ENCODE results near the gene KIF3A.

DNA sequence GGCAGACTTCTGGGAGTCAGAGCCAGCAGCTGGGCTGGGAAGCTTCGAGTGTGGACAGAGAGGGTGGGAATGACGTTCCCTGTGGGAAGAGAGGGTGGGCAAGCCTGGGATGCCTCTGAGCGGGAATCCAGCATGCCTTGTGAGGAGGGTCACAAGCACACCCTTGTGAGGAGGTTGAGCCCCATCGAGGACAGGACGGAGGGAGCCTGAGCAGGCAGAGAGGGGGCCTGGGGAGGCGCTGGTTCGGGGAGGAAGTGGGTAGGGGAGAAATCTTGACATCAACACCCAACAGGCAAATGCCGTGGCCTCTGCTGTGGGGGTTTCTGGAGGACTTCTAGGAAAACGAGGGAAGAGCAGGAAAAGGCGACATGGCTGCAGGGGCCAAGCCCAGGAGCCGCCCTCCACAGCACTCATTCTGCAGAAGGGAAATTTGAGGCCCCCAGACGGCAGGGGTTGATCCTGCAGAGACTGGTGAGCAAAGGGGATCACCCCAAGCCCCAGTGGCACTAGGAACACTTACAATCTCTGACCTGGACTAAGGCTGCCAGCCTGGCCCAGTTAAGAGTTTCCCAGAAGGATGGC is 80.5 kb downstream of the KIF3A start:
- TF ChIP-seq, protein P1, sequence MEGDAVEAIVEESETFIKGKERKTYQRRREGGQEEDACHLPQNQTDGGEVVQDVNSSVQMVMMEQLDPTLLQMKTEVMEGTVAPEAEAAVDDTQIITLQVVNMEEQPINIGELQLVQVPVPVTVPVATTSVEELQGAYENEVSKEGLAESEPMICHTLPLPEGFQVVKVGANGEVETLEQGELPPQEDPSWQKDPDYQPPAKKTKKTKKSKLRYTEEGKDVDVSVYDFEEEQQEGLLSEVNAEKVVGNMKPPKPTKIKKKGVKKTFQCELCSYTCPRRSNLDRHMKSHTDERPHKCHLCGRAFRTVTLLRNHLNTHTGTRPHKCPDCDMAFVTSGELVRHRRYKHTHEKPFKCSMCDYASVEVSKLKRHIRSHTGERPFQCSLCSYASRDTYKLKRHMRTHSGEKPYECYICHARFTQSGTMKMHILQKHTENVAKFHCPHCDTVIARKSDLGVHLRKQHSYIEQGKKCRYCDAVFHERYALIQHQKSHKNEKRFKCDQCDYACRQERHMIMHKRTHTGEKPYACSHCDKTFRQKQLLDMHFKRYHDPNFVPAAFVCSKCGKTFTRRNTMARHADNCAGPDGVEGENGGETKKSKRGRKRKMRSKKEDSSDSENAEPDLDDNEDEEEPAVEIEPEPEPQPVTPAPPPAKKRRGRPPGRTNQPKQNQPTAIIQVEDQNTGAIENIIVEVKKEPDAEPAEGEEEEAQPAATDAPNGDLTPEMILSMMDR (IDR thresholded peaks at IDR 0.05; ENCODE audit: insufficient read depth, low read depth, low read length), result no peak
- no peak for TF ChIP-seq EZH2 (IDR thresholded peaks at IDR 0.05; ENCODE audit: insufficient read depth, low read length)

Measured in astrocyte (in vitro differentiated cells and primary cell).